ENCODE data around the gene PLD2. TPM values are rescaled to one million over a fixed set of nuclear protein-coding genes. Genes with fewer than 3 reads are reported as not detected.

Gene PLD2, protein sequence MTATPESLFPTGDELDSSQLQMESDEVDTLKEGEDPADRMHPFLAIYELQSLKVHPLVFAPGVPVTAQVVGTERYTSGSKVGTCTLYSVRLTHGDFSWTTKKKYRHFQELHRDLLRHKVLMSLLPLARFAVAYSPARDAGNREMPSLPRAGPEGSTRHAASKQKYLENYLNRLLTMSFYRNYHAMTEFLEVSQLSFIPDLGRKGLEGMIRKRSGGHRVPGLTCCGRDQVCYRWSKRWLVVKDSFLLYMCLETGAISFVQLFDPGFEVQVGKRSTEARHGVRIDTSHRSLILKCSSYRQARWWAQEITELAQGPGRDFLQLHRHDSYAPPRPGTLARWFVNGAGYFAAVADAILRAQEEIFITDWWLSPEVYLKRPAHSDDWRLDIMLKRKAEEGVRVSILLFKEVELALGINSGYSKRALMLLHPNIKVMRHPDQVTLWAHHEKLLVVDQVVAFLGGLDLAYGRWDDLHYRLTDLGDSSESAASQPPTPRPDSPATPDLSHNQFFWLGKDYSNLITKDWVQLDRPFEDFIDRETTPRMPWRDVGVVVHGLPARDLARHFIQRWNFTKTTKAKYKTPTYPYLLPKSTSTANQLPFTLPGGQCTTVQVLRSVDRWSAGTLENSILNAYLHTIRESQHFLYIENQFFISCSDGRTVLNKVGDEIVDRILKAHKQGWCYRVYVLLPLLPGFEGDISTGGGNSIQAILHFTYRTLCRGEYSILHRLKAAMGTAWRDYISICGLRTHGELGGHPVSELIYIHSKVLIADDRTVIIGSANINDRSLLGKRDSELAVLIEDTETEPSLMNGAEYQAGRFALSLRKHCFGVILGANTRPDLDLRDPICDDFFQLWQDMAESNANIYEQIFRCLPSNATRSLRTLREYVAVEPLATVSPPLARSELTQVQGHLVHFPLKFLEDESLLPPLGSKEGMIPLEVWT
- total RNA-seq (1 to 10 TPM; 3.7 to 7.5 (median 4.3) TPM), polyA plus RNA-seq (1 to 10 TPM; 2.4 to 4.2 (median 3.0) TPM)
- long read RNA-seq, donor 1, partial matches to known transcripts = 0 of 2 reads
- long read RNA-seq, donor 1, other reads (novel, unspliced or antisense) = 1 of 2 reads
- long read RNA-seq, donor 2, partial matches to known transcripts = 5 of 9 reads
- long read RNA-seq, donor 2, other reads (novel, unspliced or antisense) = 3 of 9 reads

DNA sequence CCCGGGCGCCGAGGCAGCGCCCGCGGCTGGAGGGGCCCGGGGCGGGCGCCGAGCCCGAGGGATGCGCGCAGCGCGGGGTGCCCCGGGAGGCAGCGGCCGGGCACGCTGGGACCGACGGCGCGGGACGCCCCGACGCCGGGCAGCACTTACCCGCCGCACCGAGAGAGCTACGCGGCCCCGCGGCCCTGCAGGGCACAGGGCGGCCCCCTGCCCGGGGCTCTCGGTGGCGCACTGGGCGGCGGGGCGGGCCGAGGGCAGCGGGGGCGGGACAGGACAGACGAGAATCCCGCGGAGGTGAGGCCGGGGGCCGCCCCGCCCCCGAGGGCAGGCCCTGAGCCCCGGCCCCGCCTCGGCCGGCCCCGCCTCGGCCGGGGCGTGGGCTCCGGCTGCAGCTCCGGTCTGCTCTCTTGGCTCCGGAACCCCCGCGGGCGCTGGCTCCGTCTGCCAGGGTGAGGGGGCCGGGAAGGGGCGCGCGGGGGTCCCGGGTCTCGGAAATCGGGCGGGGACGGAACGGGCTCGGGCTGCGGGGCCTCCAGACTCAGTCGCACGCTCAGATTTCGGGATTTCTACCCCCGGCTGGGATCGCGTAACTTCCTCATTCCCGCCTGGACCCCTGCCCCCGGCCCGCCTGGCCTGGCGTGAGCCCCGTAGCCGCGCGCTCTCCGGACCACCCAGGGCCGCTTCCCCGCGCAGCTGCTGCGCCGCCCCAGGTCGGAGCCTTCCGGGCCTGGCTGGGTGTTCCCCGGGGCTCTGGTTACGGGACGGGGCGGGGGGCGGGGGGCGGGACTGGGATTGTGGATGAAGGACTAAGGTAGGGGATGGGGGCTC, at the start of gene PLD2:
TSS of gene PLD2 (plus strand) at position 376 of the 828 bp plus-strand sequence. CDS start 621 bp downstream, outside the sequence.
- peak; percentile 96 to 99 (median 98) for ATAC-seq
- intact Hi-C loops (cut with DNase I) = no loop called here
- H3K4me1 ChIP-seq = peaks cover 16% of the 10 kb centered on the region
- peak; percentile 87 to 92 for DNase-seq
- no peaks in the 10 kb centered on the region for H3K9me3 ChIP-seq
- H3K36me3 ChIP-seq (ENCODE audit: insufficient read depth in 1 of 2, low read depth in 1 of 2) = peaks cover 0 to 6% of the 10 kb centered on the region in 2 donors
- TF ChIP-seq, protein P1, sequence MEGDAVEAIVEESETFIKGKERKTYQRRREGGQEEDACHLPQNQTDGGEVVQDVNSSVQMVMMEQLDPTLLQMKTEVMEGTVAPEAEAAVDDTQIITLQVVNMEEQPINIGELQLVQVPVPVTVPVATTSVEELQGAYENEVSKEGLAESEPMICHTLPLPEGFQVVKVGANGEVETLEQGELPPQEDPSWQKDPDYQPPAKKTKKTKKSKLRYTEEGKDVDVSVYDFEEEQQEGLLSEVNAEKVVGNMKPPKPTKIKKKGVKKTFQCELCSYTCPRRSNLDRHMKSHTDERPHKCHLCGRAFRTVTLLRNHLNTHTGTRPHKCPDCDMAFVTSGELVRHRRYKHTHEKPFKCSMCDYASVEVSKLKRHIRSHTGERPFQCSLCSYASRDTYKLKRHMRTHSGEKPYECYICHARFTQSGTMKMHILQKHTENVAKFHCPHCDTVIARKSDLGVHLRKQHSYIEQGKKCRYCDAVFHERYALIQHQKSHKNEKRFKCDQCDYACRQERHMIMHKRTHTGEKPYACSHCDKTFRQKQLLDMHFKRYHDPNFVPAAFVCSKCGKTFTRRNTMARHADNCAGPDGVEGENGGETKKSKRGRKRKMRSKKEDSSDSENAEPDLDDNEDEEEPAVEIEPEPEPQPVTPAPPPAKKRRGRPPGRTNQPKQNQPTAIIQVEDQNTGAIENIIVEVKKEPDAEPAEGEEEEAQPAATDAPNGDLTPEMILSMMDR (IDR thresholded peaks at IDR 0.05) = no peak
- peak within 1 kb of the TSS; percentile 87 for H3K4me3 ChIP-seq
- 0 to 1% (median 1%) methylated on average over 41 to 105 of the region's 106 CpGs for WGBS, 3 donors
- H3K27ac ChIP-seq = peak within 1 kb of the TSS; percentile 63
- H3K27me3 ChIP-seq (ENCODE audit: insufficient read depth in 3 of 3, low read length in 2 of 3) = no peaks in the 10 kb centered on the region

DNA sequence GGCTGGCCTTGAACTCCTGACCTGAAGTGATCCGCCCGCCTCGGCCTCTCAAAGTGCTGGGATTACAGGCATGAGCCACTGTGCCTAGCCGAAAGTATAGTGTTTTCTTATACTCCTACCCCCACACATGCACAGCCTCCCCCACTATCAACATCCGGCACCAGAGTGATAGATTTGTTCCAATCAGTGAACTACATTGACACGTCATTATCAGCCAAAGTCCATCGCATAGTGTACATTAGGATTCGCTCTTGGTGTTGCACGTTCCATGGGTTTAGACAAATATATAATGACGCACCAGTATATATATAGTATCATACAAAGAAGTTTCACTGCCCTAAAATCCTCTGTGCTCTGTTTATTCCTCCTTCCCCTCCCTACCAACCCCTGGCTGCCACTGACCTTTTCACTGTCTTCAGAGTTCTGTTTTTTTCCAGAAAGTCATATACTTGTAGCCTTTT, 47.1 kb upstream of the PLD2 start:
- TF ChIP-seq, protein P1 (IDR thresholded peaks at IDR 0.05) = no peak
- WGBS, 3 donors = 81 to 84% (median 83%) methylated on average over 10 of the region's 10 CpGs
- H3K36me3 ChIP-seq (ENCODE audit: insufficient read depth in 1 of 2, low read depth in 1 of 2) = no peaks in the 10 kb centered on the region
- no peaks in the 10 kb centered on the region for H3K9me3 ChIP-seq
- no peak for ATAC-seq
- H3K4me1 ChIP-seq = no peaks in the 10 kb centered on the region
- no peak overlapping the region for H3K4me3 ChIP-seq
- intact Hi-C loops (cut with DNase I) = no loop called here
- peak in 1 of 2 donors; percentile 1 for DNase-seq
- no peak overlapping the region for H3K27ac ChIP-seq
- peaks cover 0 to 9% (median 0%) of the 10 kb centered on the region in 3 donors for H3K27me3 ChIP-seq (ENCODE audit: insufficient read depth in 3 of 3, low read length in 2 of 3)

DNA sequence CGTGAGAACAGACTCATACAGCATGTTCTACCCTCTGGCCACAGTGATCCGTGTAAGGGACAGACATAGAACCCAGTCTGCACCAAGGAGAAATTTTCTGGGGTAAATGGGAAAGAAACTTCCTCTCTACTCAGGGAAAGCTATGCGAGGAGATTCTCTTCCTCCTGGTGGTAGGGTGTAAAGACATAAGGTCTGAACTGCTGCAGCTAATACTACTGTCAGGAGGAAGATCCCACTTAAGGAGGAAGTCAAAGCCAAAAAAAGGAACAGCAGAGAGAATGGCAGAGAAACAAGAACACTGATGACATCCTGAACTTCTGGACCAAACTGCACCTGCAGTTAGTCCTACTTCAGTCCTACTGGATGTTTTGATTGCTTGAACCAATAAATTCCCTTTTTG, 42.4 kb upstream of the PLD2 start:
- TF ChIP-seq, protein P1 (IDR thresholded peaks at IDR 0.05) = no peak
- DNase-seq = no peak
- no peak overlapping the region for H3K4me3 ChIP-seq
- no peaks in the 10 kb centered on the region for H3K4me1 ChIP-seq
- 61 to 71% (median 69%) methylated on average over 3 of the region's 3 CpGs for WGBS, 3 donors
- no peak overlapping the region for H3K27ac ChIP-seq
- intact Hi-C loops (cut with DNase I) = no loop called here
- no peaks in the 10 kb centered on the region for H3K9me3 ChIP-seq
- H3K36me3 ChIP-seq (ENCODE audit: insufficient read depth in 1 of 2, low read depth in 1 of 2) = no peaks in the 10 kb centered on the region
- H3K27me3 ChIP-seq (ENCODE audit: insufficient read depth in 3 of 3, low read length in 2 of 3) = no peaks in the 10 kb centered on the region
- no peak for ATAC-seq

DNA sequence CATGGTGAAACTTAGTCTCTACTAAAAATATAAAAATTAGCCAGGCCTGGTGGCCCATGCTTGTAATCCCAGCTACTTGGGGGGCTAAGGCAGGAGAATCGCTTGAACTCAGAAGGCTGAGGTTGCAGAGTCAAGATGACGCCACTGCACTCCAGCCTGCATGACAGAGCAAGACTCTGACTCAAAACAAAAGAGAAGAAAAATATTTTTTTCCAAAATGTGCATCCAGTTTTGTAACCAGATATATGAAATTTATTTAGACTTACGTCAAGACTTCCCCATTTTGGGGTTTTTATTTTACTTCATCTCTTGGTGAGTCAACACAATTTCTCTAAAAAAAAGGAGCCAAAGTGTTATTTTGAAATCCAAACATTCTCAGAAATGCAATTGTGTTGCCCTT, 40.8 kb upstream of the PLD2 start:
- H3K9me3 ChIP-seq = no peaks in the 10 kb centered on the region
- no peaks in the 10 kb centered on the region for H3K36me3 ChIP-seq (ENCODE audit: insufficient read depth in 1 of 2, low read depth in 1 of 2)
- no peak overlapping the region for H3K4me3 ChIP-seq
- H3K27ac ChIP-seq = no peak overlapping the region
- DNase-seq (no peak), ATAC-seq (no peak)
- intact Hi-C loops (cut with DNase I) = no loop called here
- H3K4me1 ChIP-seq = no peaks in the 10 kb centered on the region
- TF ChIP-seq, protein P1 (IDR thresholded peaks at IDR 0.05) = no peak
- H3K27me3 ChIP-seq (ENCODE audit: insufficient read depth in 3 of 3, low read length in 2 of 3) = peaks cover 0 to 5% (median 0%) of the 10 kb centered on the region in 3 donors
- 80 to 85% (median 83%) methylated on average over 3 of the region's 3 CpGs for WGBS, 3 donors
